ENCODE data around the gene ANKS1B.

The ANKS1B gene

GRCh38 chr12:99311373-99311772 lies 673.4 kb downstream of the ANKS1B start:
- TF ChIP-seq ESRRG (CRISPR knock-in tag; IDR thresholded peaks at IDR 0.05) (no peak), CSDC2 (CRISPR knock-in tag; IDR thresholded peaks at IDR 0.05) (no peak), TOX (CRISPR knock-in tag; IDR thresholded peaks at IDR 0.05; ENCODE audit: borderline replicate concordance) (no peak), ZC3H10 (CRISPR knock-in tag; IDR thresholded peaks at IDR 0.05) (no peak), ZNF70 (CRISPR knock-in tag; IDR thresholded peaks at IDR 0.05) (no peak), OSR1 (CRISPR knock-in tag; IDR thresholded peaks at IDR 0.05) (no peak), ZFP3 (CRISPR knock-in tag; IDR thresholded peaks at IDR 0.05) (no peak), CSRNP3 (CRISPR knock-in tag; IDR thresholded peaks at IDR 0.05) (no peak)
- no peak for ATAC-seq

GRCh38 chr12:99309812-99310211 lies 674.9 kb downstream of the ANKS1B start:
- ATAC-seq, result no peak
- TF ChIP-seq ESRRG (CRISPR knock-in tag; IDR thresholded peaks at IDR 0.05), result no peak
- no peak for TF ChIP-seq CSDC2 (CRISPR knock-in tag; IDR thresholded peaks at IDR 0.05)
- no peak for TF ChIP-seq CSRNP3 (CRISPR knock-in tag; IDR thresholded peaks at IDR 0.05)
- no peak for TF ChIP-seq ZNF70 (CRISPR knock-in tag; IDR thresholded peaks at IDR 0.05)
- no peak for TF ChIP-seq ZC3H10 (CRISPR knock-in tag; IDR thresholded peaks at IDR 0.05)
- TF ChIP-seq BACH2 (CRISPR knock-in tag; IDR thresholded peaks at IDR 0.05; ENCODE audit: borderline replicate concordance), result no peak
- TF ChIP-seq SNAI2 (CRISPR knock-in tag; IDR thresholded peaks at IDR 0.05), result no peak
- TF ChIP-seq ZFP30 (CRISPR knock-in tag; IDR thresholded peaks at IDR 0.05), result no peak
- no peak for TF ChIP-seq ZFP3 (CRISPR knock-in tag; IDR thresholded peaks at IDR 0.05)
- TF ChIP-seq OSR1 (CRISPR knock-in tag; IDR thresholded peaks at IDR 0.05), result no peak
- no peak for TF ChIP-seq PPARA (CRISPR knock-in tag; IDR thresholded peaks at IDR 0.05; ENCODE audit: borderline replicate concordance)
- TF ChIP-seq PATZ1 (CRISPR knock-in tag; IDR thresholded peaks at IDR 0.05; ENCODE audit: borderline replicate concordance), result no peak
- no peak for TF ChIP-seq GLIS3 (CRISPR knock-in tag; IDR thresholded peaks at IDR 0.05)
- no peak for TF ChIP-seq TOX (CRISPR knock-in tag; IDR thresholded peaks at IDR 0.05; ENCODE audit: borderline replicate concordance)

- no peak for ATAC-seq
- TF ChIP-seq SNAI2 (CRISPR knock-in tag; IDR thresholded peaks at IDR 0.05) (no peak), ESRRG (CRISPR knock-in tag; IDR thresholded peaks at IDR 0.05) (no peak), CSDC2 (CRISPR knock-in tag; IDR thresholded peaks at IDR 0.05) (no peak), PATZ1 (CRISPR knock-in tag; IDR thresholded peaks at IDR 0.05; ENCODE audit: borderline replicate concordance) (no peak), CREB5 (CRISPR knock-in tag; IDR thresholded peaks at IDR 0.05; ENCODE audit: low read depth) (no peak), ZNF8 (CRISPR knock-in tag; IDR thresholded peaks at IDR 0.05) (no peak), TCF4 (CRISPR knock-in tag; IDR thresholded peaks at IDR 0.05; ENCODE audit: borderline replicate concordance) (no peak)
Measured at GRCh38 chr12:99302874-99303273, 681.9 kb downstream of the ANKS1B start.

GRCh38 chr12:99287136-99287535 lies 697.6 kb downstream of the ANKS1B start:
- ATAC-seq, result no peak
- TF ChIP-seq OSR1 (CRISPR knock-in tag; IDR thresholded peaks at IDR 0.05), result no peak
- TF ChIP-seq CREB5 (CRISPR knock-in tag; IDR thresholded peaks at IDR 0.05; ENCODE audit: low read depth), result no peak
- no peak for TF ChIP-seq GLIS3 (CRISPR knock-in tag; IDR thresholded peaks at IDR 0.05)
- no peak for TF ChIP-seq ZFP3 (CRISPR knock-in tag; IDR thresholded peaks at IDR 0.05)
- TF ChIP-seq SNAI2 (CRISPR knock-in tag; IDR thresholded peaks at IDR 0.05), result no peak
- no peak for TF ChIP-seq ZNF8 (CRISPR knock-in tag; IDR thresholded peaks at IDR 0.05)
- TF ChIP-seq ESRRG (CRISPR knock-in tag; IDR thresholded peaks at IDR 0.05), result no peak
- TF ChIP-seq ARNTL (CRISPR knock-in tag; IDR thresholded peaks at IDR 0.05; ENCODE audit: borderline replicate concordance, low read depth), result no peak
- TF ChIP-seq CSDC2 (CRISPR knock-in tag; IDR thresholded peaks at IDR 0.05), result no peak
- no peak for TF ChIP-seq ZNF565 (CRISPR knock-in tag; conservative IDR thresholded peaks at IDR 0.05; ENCODE audit: low read depth)
- no peak for TF ChIP-seq POU6F1 (CRISPR knock-in tag; IDR thresholded peaks at IDR 0.05; ENCODE audit: borderline replicate concordance, low read depth)
- no peak for TF ChIP-seq RARB (CRISPR knock-in tag; IDR thresholded peaks at IDR 0.05)
- TF ChIP-seq TCF4 (CRISPR knock-in tag; IDR thresholded peaks at IDR 0.05; ENCODE audit: borderline replicate concordance), result no peak
